ENCODE results near the gene RHBDF1. TPM values are rescaled to one million over a fixed set of nuclear protein-coding genes. Genes with fewer than 3 reads are reported as not detected.

The RHBDF1 gene
- total and polyA plus RNA-seq, 9 of the 15 experiments (the other 6 are each of a cell fraction or from before 2014, with no cell fraction given) = 1.0 to 8.2 (median 4.2) TPM

- TF ChIP-seq CREB5 (CRISPR knock-in tag; IDR thresholded peaks at IDR 0.05) = no peak
- no peak for TF ChIP-seq ZNF318 (IDR thresholded peaks at IDR 0.05; ENCODE audit: borderline replicate concordance in 1 of 2, low read depth in 1 of 2)
- TF ChIP-seq POLR2A (conservative IDR thresholded peaks at IDR 0.05) = peak; percentile 64
- TF ChIP-seq JUND (IDR thresholded peaks at IDR 0.05; ENCODE audit: borderline replicate concordance, low read depth, low read length) = no peak
- TF ChIP-seq JUND (tag; IDR thresholded peaks at IDR 0.05; ENCODE audit: borderline replicate concordance, low read depth, low read length) = no peak
- TF ChIP-seq E2F6 (IDR thresholded peaks at IDR 0.05; ENCODE audit: borderline replicate concordance in 1 of 2, extremely low read depth in 1 of 2, insufficient read depth in 1 of 2, insufficient read length in 1 of 2, low read depth in 1 of 2, low read length in 1 of 2, poor library complexity in 1 of 2, severe bottlenecking in 1 of 2) = peak; percentile 46 to 90
- TF ChIP-seq PML (IDR thresholded peaks at IDR 0.05; ENCODE audit: low read length) = no peak
- 0 out of 2 replicates have a peak, but pooled peaks have one; percentile 30 for TF ChIP-seq ZNF184 (CRISPR knock-in tag; IDR thresholded peaks at IDR 0.05)
- no peak for TF ChIP-seq FOXJ3 (CRISPR knock-in tag; IDR thresholded peaks at IDR 0.05)
- TF ChIP-seq LARP7 (IDR thresholded peaks at IDR 0.05) = 0 out of 2 replicates have a peak, but pooled peaks have one; percentile 24
- TF ChIP-seq USF1 (CRISPR knock-in tag; IDR thresholded peaks at IDR 0.05) = peak; percentile 69
- 0 out of 2 replicates have a peak, but pooled peaks have one; percentile 11 for TF ChIP-seq RBM14 (IDR thresholded peaks at IDR 0.05; ENCODE audit: borderline replicate concordance, insufficient read depth, low read depth, low read length)
These were observed 5.5 kb upstream of the RHBDF1 start, which contains the start of gene MPG (continued) for GRCh38 chr16:77807-78443.
